ENCODE measurements around the gene HOXA9. TPM values are rescaled to one million over a fixed set of nuclear protein-coding genes. Genes with fewer than 3 reads are reported as not detected.

The HOXA9 gene
- total RNA-seq, 3 donors from 2014 or later = 7.5 to 18.4 (median 9.0) TPM

GRCh38 chr7:27200761-27201579, 35.6 kb upstream of the HOXA9 start:
- no peak for TF ChIP-seq POLR2A (IDR thresholded peaks at IDR 0.05)
- TF ChIP-seq CTCF (IDR thresholded peaks at IDR 0.05) = no peak
- no peak for TF ChIP-seq POLR2AphosphoS5 (IDR thresholded peaks at IDR 0.05)
- intact Hi-C loops (cut with DNase I; ENCODE audit: low total_unique reads) = no loop called here
- Histone ChIP-seq H3K4me3 (peak overlapping the region; percentile 43 to 69 (median 45)), H3K36me3 (no peaks in the 10 kb centered on the region), H3K27ac (no peak overlapping the region), H3K9me3 (no peaks in the 10 kb centered on the region), H3K27me3 (peaks cover 24 to 97% of the 10 kb centered on the region in 2 donors), H3K4me1 (peaks cover 9 to 11% of the 10 kb centered on the region in 2 donors)
- DNase-seq (ENCODE audit: low spot score in 2 of 2) = no peak

GRCh38 chr7:27199849-27200760, 34.8 kb upstream of the HOXA9 start, which contains the start of gene HOXA13:
TSS of gene HOXA13 (minus strand) at chr7:27200091. CDS start at chr7:27200077, 14 bp downstream.
- Histone ChIP-seq H3K4me3 (peak within 1 kb of the TSS; percentile 43 to 69 (median 45)), H3K9me3 (no peaks in the 10 kb centered on the region), H3K27ac (no peak within 1 kb of the TSS), H3K4me1 (peaks cover 6 to 11% of the 10 kb centered on the region in 2 donors), H3K36me3 (no peaks in the 10 kb centered on the region), H3K27me3 (peaks cover 24 to 97% of the 10 kb centered on the region in 2 donors)
- intact Hi-C loops (cut with DNase I; ENCODE audit: low total_unique reads) = no loop called here
- no peak for TF ChIP-seq POLR2AphosphoS5 (IDR thresholded peaks at IDR 0.05)
- no peak for TF ChIP-seq POLR2A (IDR thresholded peaks at IDR 0.05)
- no peak for TF ChIP-seq CTCF (IDR thresholded peaks at IDR 0.05)
- no peak for DNase-seq (ENCODE audit: low spot score in 2 of 2)

GRCh38 chr7:27198871-27199801, 33.8 kb upstream of the HOXA9 start:
- Histone ChIP-seq H3K4me3 (peak overlapping the region; percentile 43 to 69 (median 45)), H3K36me3 (no peaks in the 10 kb centered on the region), H3K4me1 (peaks cover 5 to 11% of the 10 kb centered on the region in 2 donors), H3K27me3 (peaks cover 24 to 97% of the 10 kb centered on the region in 2 donors), H3K9me3 (no peaks in the 10 kb centered on the region), H3K27ac (no peak overlapping the region)
- no peak for DNase-seq (ENCODE audit: low spot score in 2 of 2)
- intact Hi-C loops (cut with DNase I; ENCODE audit: low total_unique reads) = no loop called here
- TF ChIP-seq POLR2AphosphoS5 (IDR thresholded peaks at IDR 0.05) (no peak), POLR2A (IDR thresholded peaks at IDR 0.05) (no peak), CTCF (IDR thresholded peaks at IDR 0.05) (no peak)

- intact Hi-C loops (cut with DNase I; ENCODE audit: low total_unique reads) = no loop called here
- Histone ChIP-seq H3K36me3 (no peaks in the 10 kb centered on the region), H3K27ac (no peak overlapping the region), H3K4me1 (peaks cover 5 to 12% of the 10 kb centered on the region in 2 donors), H3K9me3 (no peaks in the 10 kb centered on the region), H3K4me3 (peak overlapping the region in 2 of 3 donors; percentile 45 to 69), H3K27me3 (peaks cover 25 to 97% of the 10 kb centered on the region in 2 donors)
- DNase-seq (ENCODE audit: low spot score in 2 of 2) = no peak
- TF ChIP-seq CTCF (IDR thresholded peaks at IDR 0.05) (no peak), POLR2AphosphoS5 (IDR thresholded peaks at IDR 0.05) (no peak), POLR2A (IDR thresholded peaks at IDR 0.05) (no peak)
These were observed 33.0 kb upstream of the HOXA9 start for GRCh38 chr7:27198138-27198841.
